Liver (tissue), 9 donors: ENCODE measurements around the gene NT5DC2. TPM values are rescaled to one million over a fixed set of nuclear protein-coding genes. Genes with fewer than 3 reads are reported as not detected.

ENCODE experiments used
- DNase-seq: peaks from one replicate; pipeline ENCODE4 v3.0.0-alpha.2; 2017; ENCODE audit warnings: low spot score
- H3K27ac ChIP-seq, 2 donors: one replicate each; pipeline ENCODE4 v1.7.0; 2013; ENCODE audit warnings: inconsistent platforms in 2 of 2, low read length in 2 of 2, control low read depth in 1 of 2, low read depth in 1 of 2, mild to moderate bottlenecking in 1 of 2
- H3K27me3 ChIP-seq, 4 donors: one replicate each; pipeline versions ENCODE4 v1.6.1 to v1.7.0; 2013; ENCODE audit warnings: low read length in 3 of 4, inconsistent platforms in 1 of 4, mild to moderate bottlenecking in 1 of 4, moderate library complexity in 1 of 4; ENCODE audit not compliant: control insufficient read depth in 4 of 4, insufficient read depth in 4 of 4
- H3K36me3 ChIP-seq, 4 donors: one replicate each; pipeline versions ENCODE4 v1.6.1 to v1.7.0; 2013; ENCODE audit warnings: low read length in 3 of 4, mild to moderate bottlenecking in 3 of 4, low read depth in 1 of 4, moderate library complexity in 1 of 4; ENCODE audit not compliant: control insufficient read depth in 4 of 4, insufficient read depth in 3 of 4
- H3K4me1 ChIP-seq, 4 donors: one replicate each; pipeline versions ENCODE4 v1.6.1 to v1.7.0; 2013; ENCODE audit warnings: low read length in 3 of 4, mild to moderate bottlenecking in 3 of 4, moderate library complexity in 1 of 4; ENCODE audit not compliant: control insufficient read depth in 4 of 4, insufficient read depth in 4 of 4
- H3K4me3 ChIP-seq, 3 donors: one replicate each; pipeline versions ENCODE4 v1.6.1 to v1.7.0; 2013; ENCODE audit warnings: low read length in 3 of 3, control low read depth in 1 of 3, low read depth in 1 of 3, mild to moderate bottlenecking in 1 of 3
- H3K9ac ChIP-seq, 2 donors: one replicate each; pipeline ENCODE4 v1.7.0; 2013; ENCODE audit warnings: low read length in 2 of 2, mild to moderate bottlenecking in 2 of 2, moderate library complexity in 2 of 2, control low read depth in 1 of 2, low read depth in 1 of 2
- H3K9me3 ChIP-seq, 4 donors: one replicate each; pipeline versions ENCODE4 v1.6.1 to v1.7.0; 2013; ENCODE audit warnings: low read length in 3 of 4; ENCODE audit not compliant: control insufficient read depth in 4 of 4
- ATF3 ChIP-seq: IDR thresholded peaks from 2 replicates; pipeline ENCODE4 v1.6.1; 2016; ENCODE audit warnings: antibody characterized with exemption
- CTCF ChIP-seq: fragments of 150-350 bp; IDR thresholded peaks from 2 replicates; pipeline ENCODE4 v1.5.1; 2017; ENCODE audit warnings: improper control_type of control experiment, low read depth, low read length; ENCODE audit not compliant: missing input control
- EGR1 ChIP-seq, 2 donors: IDR thresholded peaks; 2 replicates each; pipeline ENCODE4 v1.6.1; 2016 to 2018; ENCODE audit warnings: antibody characterized with exemption in 2 of 2, low read depth in 2 of 2
- FOXA1 ChIP-seq: IDR thresholded peaks from 2 replicates; pipeline ENCODE4 v1.6.1; 2016; ENCODE audit warnings: antibody characterized with exemption
- FOXA2 ChIP-seq: IDR thresholded peaks from 2 replicates; pipeline ENCODE4 v1.6.1; 2016; ENCODE audit warnings: antibody characterized with exemption
- GABPA ChIP-seq, 2 donors: IDR thresholded peaks in 1 of 2; conservative IDR thresholded peaks in 1 of 2; 2 replicates each; pipeline ENCODE4 v1.6.1; 2016; ENCODE audit warnings: antibody characterized with exemption in 2 of 2, mild to moderate bottlenecking in 1 of 2, moderate library complexity in 1 of 2
- HNF4A ChIP-seq, 2 donors: conservative IDR thresholded peaks; 2 replicates each; pipeline ENCODE4 v1.6.1; 2016; ENCODE audit warnings: antibody characterized with exemption in 2 of 2, mild to moderate bottlenecking in 2 of 2
- JUND ChIP-seq, 2 donors: IDR thresholded peaks; 2 replicates each; pipeline ENCODE4 v1.6.1; 2016; ENCODE audit warnings: antibody characterized with exemption in 2 of 2
- MAX ChIP-seq: IDR thresholded peaks from 2 replicates; pipeline ENCODE4 v1.6.1; 2016; ENCODE audit warnings: antibody characterized with exemption
- NR2F2 ChIP-seq: IDR thresholded peaks from 2 replicates; pipeline ENCODE4 v1.6.1; 2016; ENCODE audit warnings: antibody characterized with exemption
- RAD21 ChIP-seq, 2 donors: IDR thresholded peaks; 2 replicates each; pipeline ENCODE4 v1.6.1; 2016; ENCODE audit warnings: antibody characterized with exemption in 2 of 2, mild to moderate bottlenecking in 2 of 2
- REST ChIP-seq: IDR thresholded peaks from 2 replicates; pipeline ENCODE4 v1.6.1; 2016; ENCODE audit warnings: antibody characterized with exemption, mild to moderate bottlenecking
- RXRA ChIP-seq, 2 donors: IDR thresholded peaks; 2 replicates each; pipeline ENCODE4 v1.6.1; 2017 to 2018; ENCODE audit warnings: antibody characterized with exemption in 2 of 2, mild to moderate bottlenecking in 1 of 2
- SP1 ChIP-seq: IDR thresholded peaks from 2 replicates; pipeline ENCODE4 v1.6.1; 2018; ENCODE audit warnings: antibody characterized with exemption, mild to moderate bottlenecking
- TAF1 ChIP-seq: conservative IDR thresholded peaks from 2 replicates; pipeline ENCODE4 v1.6.1; 2016; ENCODE audit warnings: antibody characterized with exemption, mild to moderate bottlenecking
- YY1 ChIP-seq: IDR thresholded peaks from 2 replicates; pipeline ENCODE4 v1.6.1; 2016; ENCODE audit warnings: antibody characterized with exemption, mild to moderate bottlenecking
- ZBTB33 ChIP-seq: IDR thresholded peaks from 2 replicates; pipeline ENCODE4 v1.6.1; 2016; ENCODE audit warnings: antibody characterized with exemption
- WGBS: extraction: QIAGEN DNeasy Blood & Tissue Kit; methylation state at CpG from one replicate; pipeline ENCODE4 v1.1.7; 2013; 5-methylcytosine and 5-hydroxymethylcytosine counted together
- polyA plus RNA-seq, 2 donors: library from polyadenylated mRNA; stranded (reverse) in 1 of 2; unstranded in 1 of 2; fragments of 200-250 nt in 1 of 2; fragments of >200 nt in 1 of 2; fragmentation: Nextera tagmentation in 1 of 2; extraction: Ambion mirVana in 1 of 2; gene quantifications; one replicate each; pipeline versions ENCODE4 v1.2.1 to v1.2.3, GENCODE V29; 2013 to 2015
- total RNA-seq, 2 donors: library from RNA; depleted of rRNA; stranded (reverse); fragments of >200 nt; gene quantifications; one replicate each; pipeline ENCODE4 v1.2.3, GENCODE V29; 2014
- donor health status: healthy.
- donor health status: healthy.
- donor health status: healthy.
- donor health status: healthy.
- donor health status: healthy.

Gene NT5DC2
- total and polyA plus RNA-seq, 4 donors = 2.8 to 20.9 (median 3.1) TPM

GRCh38 chr3:52537165-52537620, 3.5 kb upstream of the NT5DC2 start (continued):
- TF ChIP-seq REST = no peak
- no peak for TF ChIP-seq YY1

- peaks cover 9 to 37% (median 25%) of the 10 kb centered on the region in 4 donors for H3K4me1 ChIP-seq
- TF ChIP-seq ATF3 = no peak
- no peak for TF ChIP-seq FOXA2
- TF ChIP-seq EGR1 (IDR thresholded peaks at IDR 0.05; ENCODE audit: low read depth in 2 of 2) = peak; percentile 100
- TF ChIP-seq REST = peak; percentile 94
- TF ChIP-seq MAX = peak; percentile 78
- peak; percentile 19 for TF ChIP-seq FOXA1
- peak; percentile 83 to 89 for TF ChIP-seq RXRA (IDR thresholded peaks at IDR 0.05)
- peak in 1 of 2 donors; percentile 58 for TF ChIP-seq GABPA (IDR thresholded peaks at IDR 0.05 in 1 of 2, conservative IDR thresholded peaks at IDR 0.05 in 1 of 2)
- no peak for TF ChIP-seq CTCF
- no peak for TF ChIP-seq HNF4A (conservative IDR thresholded peaks at IDR 0.05)
- TF ChIP-seq TAF1 = peak; percentile 91
- peak; percentile 73 for TF ChIP-seq YY1
- TF ChIP-seq RAD21 (IDR thresholded peaks at IDR 0.05) = no peak
- no peak for TF ChIP-seq JUND (IDR thresholded peaks at IDR 0.05)
- TF ChIP-seq NR2F2 = no peak
- TF ChIP-seq ZBTB33 = no peak
- peak; percentile 82 for TF ChIP-seq SP1
- WGBS = under 1% methylated on average over 65 of the region's 65 CpGs
- peak; percentile 95 for DNase-seq
- no peaks in the 10 kb centered on the region for H3K9me3 ChIP-seq
- peak within 1 kb of the TSS; percentile 89 for H3K27ac ChIP-seq
- peak within 1 kb of the TSS; percentile 69 to 83 for H3K9ac ChIP-seq
- no peaks in the 10 kb centered on the region for H3K27me3 ChIP-seq
- H3K4me3 ChIP-seq = peak within 1 kb of the TSS; percentile 58 to 89 (median 65)
- H3K36me3 ChIP-seq = peaks cover 2 to 6% (median 4%) of the 10 kb centered on the region in 4 donors
These were observed 2.9 kb upstream of the NT5DC2 start, which contains the start of gene UQCC5 for GRCh38 chr3:52536369-52537164. TSS of gene UQCC5 (plus strand) at chr3:52536605. CDS start at chr3:52536756, 151 bp downstream.
